Kasumi-1 (cell line): ENCODE results near the gene LCTL.

Source experiments
- DNase-seq, 2 experiments: peaks; one replicate each; lab custom pipeline; 2025; lab: John Stamatoyannopoulos, UW

The LCTL gene

GRCh38 chr15:66565741-66566144, at the start of gene LCTL:
LCTL (minus strand) TSS chr15:66565998; CDS start chr15:66565365, 633 bp downstream.
- no peak for DNase-seq

GRCh38 chr15:66614951-66615760, 49.4 kb upstream of the LCTL start:
- DNase-seq: peak; percentile 73 to 84

GRCh38 chr15:66614456-66614855, 48.7 kb upstream of the LCTL start:
- no peak for DNase-seq

- peak; percentile 80 to 85 for DNase-seq
Observed at GRCh38 chr15:66613743-66614142, 47.9 kb upstream of the LCTL start.

- DNase-seq: no peak
Observed at GRCh38 chr15:66611257-66612053, 45.7 kb upstream of the LCTL start.

GRCh38 chr15:66609876-66610275, 44.1 kb upstream of the LCTL start:
- no peak for DNase-seq

- DNase-seq: no peak
Observed at GRCh38 chr15:66608881-66609280, 43.1 kb upstream of the LCTL start.

GRCh38 chr15:66608159-66608558, 42.4 kb upstream of the LCTL start:
- DNase-seq: no peak

- peak; percentile 49 to 55 for DNase-seq
Observed at GRCh38 chr15:66603301-66604179, 37.7 kb upstream of the LCTL start.

GRCh38 chr15:66601521-66601920, 35.7 kb upstream of the LCTL start:
- DNase-seq: no peak

GRCh38 chr15:66600240-66600627, 34.4 kb upstream of the LCTL start:
- DNase-seq: no peak

- DNase-seq: no peak
Observed at GRCh38 chr15:66599536-66600239, 33.9 kb upstream of the LCTL start.

- no peak for DNase-seq
Observed at GRCh38 chr15:66598095-66598815, 32.5 kb upstream of the LCTL start.

- no peak for DNase-seq
Observed at GRCh38 chr15:66595931-66596545, 30.2 kb upstream of the LCTL start.

GRCh38 chr15:66595332-66595731, 29.5 kb upstream of the LCTL start:
- no peak for DNase-seq

- DNase-seq: no peak
Observed at GRCh38 chr15:66594836-66595235, 29.0 kb upstream of the LCTL start.

- DNase-seq: no peak
Observed at GRCh38 chr15:66594344-66594743, 28.5 kb upstream of the LCTL start.

- DNase-seq: no peak
Observed at GRCh38 chr15:66593219-66593780, 27.5 kb upstream of the LCTL start.

- DNase-seq: no peak
Observed at GRCh38 chr15:66592505-66593218, 26.9 kb upstream of the LCTL start.
